DND-41 (cell line): ENCODE data around the gene BAHCC1.

Experiments
- ATAC-seq: fragments of 200-7000 bp; cut with Tn5 transposase; 3 replicates; pipeline ENCODE4 v1.9.1; 2021; ENCODE audit warnings: low read depth; ENCODE audit not compliant: insufficient read depth
- DNase-seq: peaks from one replicate; pipeline ENCODE4 v3.0.0-alpha.2; 2020
- H2AFZ ChIP-seq: 2 replicates; pipeline ENCODE4 v1.6.0; 2012; ENCODE audit warnings: low read depth, low read length
- H3K27ac ChIP-seq: 2 replicates; pipeline ENCODE4 v1.5.1; 2012; ENCODE audit warnings: low read length, inconsistent platforms
- H3K27me3 ChIP-seq: fragments of 200-600 bp; sonication (generic); 2 replicates; pipeline ENCODE4 v1.6.0; 2012; ENCODE audit warnings: low read length, mild to moderate bottlenecking, inconsistent platforms; ENCODE audit not compliant: insufficient read depth, poor library complexity
- H3K36me3 ChIP-seq: 2 replicates; pipeline ENCODE4 v1.5.1; 2012; ENCODE audit warnings: low read length, inconsistent platforms; ENCODE audit not compliant: insufficient read depth
- H3K4me1 ChIP-seq: 2 replicates; pipeline ENCODE4 v1.5.1; 2012; ENCODE audit warnings: mild to moderate bottlenecking, low read length; ENCODE audit not compliant: insufficient read depth
- H3K4me2 ChIP-seq: 2 replicates; pipeline ENCODE4 v1.6.0; 2012; ENCODE audit warnings: mild to moderate bottlenecking, moderate library complexity, low read length, inconsistent platforms; ENCODE audit not compliant: insufficient read depth
- H3K4me3 ChIP-seq, 2 experiments: fragments of 200-600 bp in 1 of 2; shearing (Covaris generic) in 1 of 2; 2 replicates each; pipeline ENCODE4 v1.5.1; 2012 to 2016; ENCODE audit warnings: inconsistent platforms in 2 of 2, low read length in 2 of 2, mild to moderate bottlenecking in 2 of 2, low read depth in 1 of 2, moderate library complexity in 1 of 2
- H3K79me2 ChIP-seq: 2 replicates; pipeline ENCODE4 v1.6.0; 2012; ENCODE audit warnings: low read length, inconsistent platforms; ENCODE audit not compliant: insufficient read depth
- H3K9ac ChIP-seq: 2 replicates; pipeline ENCODE4 v1.6.0; 2012; ENCODE audit warnings: low read depth, mild to moderate bottlenecking, inconsistent platforms, low read length, moderate library complexity
- H3K9me3 ChIP-seq: 2 replicates; pipeline ENCODE4 v1.5.1; 2012; ENCODE audit warnings: low read length, moderate library complexity, mild to moderate bottlenecking, inconsistent platforms; ENCODE audit not compliant: insufficient read depth, severe bottlenecking
- H4K20me1 ChIP-seq: 2 replicates; pipeline ENCODE4 v1.6.0; 2012; ENCODE audit warnings: low read length; ENCODE audit not compliant: insufficient read depth
- CTCF ChIP-seq: IDR thresholded peaks from 2 replicates; pipeline ENCODE4 v1.5.1; 2012; ENCODE audit warnings: borderline replicate concordance, low read length, moderate library complexity, mild to moderate bottlenecking; ENCODE audit not compliant: poor library complexity, severe bottlenecking; ENCODE audit errors: extremely low read depth
- EZH2 ChIP-seq: IDR thresholded peaks from 3 replicates; pipeline ENCODE4 v1.6.1; 2012; ENCODE audit warnings: borderline replicate concordance, low read depth, mild to moderate bottlenecking, moderate library complexity, low read length, inconsistent platforms; ENCODE audit not compliant: severe bottlenecking

BAHCC1 gene

GRCh38 chr17:81457917-81458555 lies 62.8 kb downstream of the BAHCC1 start:
- Histone ChIP-seq H3K4me3 (no peak overlapping the region), H3K4me2 (no peak overlapping the region), H4K20me1 (no peaks in the 10 kb centered on the region), H3K27ac (no peak overlapping the region), H2AFZ (no peak overlapping the region), H3K9ac (no peak overlapping the region), H3K79me2 (no peaks in the 10 kb centered on the region), H3K27me3 (no peaks in the 10 kb centered on the region), H3K4me1 (0 out of 2 replicates have a peak, but pooled peaks cover 5% of the 10 kb centered on the region), H3K36me3 (no peaks in the 10 kb centered on the region), H3K9me3 (no peaks in the 10 kb centered on the region)
- DNase-seq, result peak; percentile 29
- TF ChIP-seq CTCF (no peak), EZH2 (no peak)
- no peak for ATAC-seq

GRCh38 chr17:81458628-81459027 lies 63.4 kb downstream of the BAHCC1 start:
- 0 out of 2 replicates have a peak, but pooled peaks cover 3% of the 10 kb centered on the region for H3K4me1 ChIP-seq
- ATAC-seq, result no peak

GRCh38 chr17:81459224-81459623 lies 64.0 kb downstream of the BAHCC1 start:
- no peaks in the 10 kb centered on the region for H4K20me1 ChIP-seq
- H3K27ac ChIP-seq, result no peak overlapping the region
- H3K79me2 ChIP-seq, result no peaks in the 10 kb centered on the region
- no peak overlapping the region for H3K9ac ChIP-seq
- H3K36me3 ChIP-seq, result no peaks in the 10 kb centered on the region
- no peak overlapping the region for H2AFZ ChIP-seq
- DNase-seq, result no peak
- no peak for ATAC-seq
- TF ChIP-seq CTCF (no peak), EZH2 (no peak)
- H3K9me3 ChIP-seq, result no peaks in the 10 kb centered on the region
- H3K4me2 ChIP-seq, result no peak overlapping the region
- H3K27me3 ChIP-seq, result no peaks in the 10 kb centered on the region
- no peaks in the 10 kb centered on the region for H3K4me1 ChIP-seq
- no peak overlapping the region for H3K4me3 ChIP-seq

More at GRCh38 chr17:81458628-81459027, 63.4 kb downstream of the BAHCC1 start:
- TF ChIP-seq CTCF (no peak), EZH2 (no peak)
- DNase-seq, result no peak
- H3K27me3 ChIP-seq, result no peaks in the 10 kb centered on the region
- no peak overlapping the region for H3K4me2 ChIP-seq
- no peak overlapping the region for H3K9ac ChIP-seq
- no peaks in the 10 kb centered on the region for H4K20me1 ChIP-seq
- no peaks in the 10 kb centered on the region for H3K9me3 ChIP-seq
- no peaks in the 10 kb centered on the region for H3K79me2 ChIP-seq
- H3K4me3 ChIP-seq, result no peak overlapping the region
- H3K27ac ChIP-seq, result no peak overlapping the region
- H3K36me3 ChIP-seq, result no peaks in the 10 kb centered on the region
- no peak overlapping the region for H2AFZ ChIP-seq

GRCh38 chr17:81459864-81460263 lies 64.6 kb downstream of the BAHCC1 start:
- no peaks in the 10 kb centered on the region for H3K27me3 ChIP-seq
- H3K9me3 ChIP-seq, result no peaks in the 10 kb centered on the region
- no peak for DNase-seq
- no peaks in the 10 kb centered on the region for H3K79me2 ChIP-seq
- no peak overlapping the region for H3K4me3 ChIP-seq
- TF ChIP-seq EZH2 (no peak), CTCF (no peak)
- H3K27ac ChIP-seq, result no peak overlapping the region
- H2AFZ ChIP-seq, result no peak overlapping the region
- H3K9ac ChIP-seq, result no peak overlapping the region
- no peak overlapping the region for H3K4me2 ChIP-seq
- no peaks in the 10 kb centered on the region for H3K36me3 ChIP-seq
- no peaks in the 10 kb centered on the region for H4K20me1 ChIP-seq
- ATAC-seq, result no peak
- H3K4me1 ChIP-seq, result no peaks in the 10 kb centered on the region
